Fibroblast of skin of right biceps (primary cell): ENCODE data around the gene AATF.

Experiments used
- DNase-seq: peaks from one replicate; pipeline ENCODE4 v3.0.0-alpha.2; 2013

The AATF gene

GRCh38 chr17:36948717-36949460 lies at the start of gene AATF:
AATF (plus strand) TSS chr17:36948954; CDS start chr17:36949126, 172 bp downstream.
- peak; percentile 96 for DNase-seq

DNA sequence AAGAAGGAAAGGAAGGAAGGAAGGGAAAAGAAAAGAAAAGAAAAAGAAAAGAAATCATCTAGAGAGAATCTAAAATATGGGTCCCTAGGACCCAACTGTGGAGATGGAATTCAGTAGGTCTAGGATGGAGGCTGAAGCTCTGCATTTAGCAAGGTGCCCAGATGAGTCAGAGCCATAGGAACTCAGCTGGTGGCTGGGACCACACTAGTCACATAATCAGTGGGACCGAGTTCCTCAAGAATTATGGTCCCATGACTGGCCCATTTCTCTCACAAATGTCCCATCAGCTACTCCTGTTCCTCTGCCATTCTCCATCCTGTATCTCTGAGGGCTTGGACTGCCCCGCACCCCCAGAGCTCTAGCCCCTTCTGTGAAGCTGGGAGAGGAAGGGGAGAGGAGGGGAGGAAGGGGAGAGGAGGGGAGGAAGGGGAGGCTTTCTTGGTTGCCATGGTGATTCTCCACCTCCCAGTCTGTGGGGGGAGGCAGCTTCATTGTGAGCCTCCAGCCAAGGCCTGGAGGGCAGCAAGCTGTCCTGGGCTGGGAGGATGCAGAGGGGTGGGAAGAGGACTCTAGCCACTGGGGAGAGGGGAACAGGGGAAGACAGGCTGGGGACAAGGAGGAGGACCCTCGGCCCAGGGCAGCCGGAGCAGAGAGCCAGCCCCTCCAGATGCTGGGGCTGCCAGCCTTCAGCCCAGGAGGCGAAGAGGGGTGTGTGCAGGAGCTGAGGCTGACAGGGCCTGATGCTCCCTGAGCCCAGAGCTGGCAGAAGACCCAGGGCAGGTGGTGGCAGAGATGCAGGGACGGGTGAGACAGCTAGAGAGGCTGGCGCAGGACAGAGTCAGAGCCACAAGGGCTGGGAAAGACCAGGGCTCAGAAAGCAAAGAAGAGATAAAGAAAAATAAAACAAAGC lies 49.2 kb upstream of the AATF start:
- DNase-seq = peak; percentile 21

DNA sequence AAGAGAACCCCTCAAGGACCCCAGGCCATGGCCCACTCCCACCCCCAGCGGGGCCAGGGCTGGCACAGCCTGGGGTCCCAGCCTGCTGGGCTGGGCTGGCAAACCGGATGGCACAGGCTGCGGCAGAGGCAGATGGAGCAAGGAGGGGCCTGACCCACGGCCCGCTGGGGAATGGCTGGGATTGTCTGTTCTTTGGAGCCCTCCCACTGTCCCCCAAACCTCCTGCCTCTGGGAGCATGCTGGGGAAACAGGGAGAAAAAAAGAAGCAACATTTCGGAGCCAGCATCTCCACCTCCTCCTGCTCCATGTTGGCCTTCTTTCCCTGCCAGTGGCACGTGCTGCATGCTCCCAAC lies 48.6 kb upstream of the AATF start:
- DNase-seq = no peak

DNA sequence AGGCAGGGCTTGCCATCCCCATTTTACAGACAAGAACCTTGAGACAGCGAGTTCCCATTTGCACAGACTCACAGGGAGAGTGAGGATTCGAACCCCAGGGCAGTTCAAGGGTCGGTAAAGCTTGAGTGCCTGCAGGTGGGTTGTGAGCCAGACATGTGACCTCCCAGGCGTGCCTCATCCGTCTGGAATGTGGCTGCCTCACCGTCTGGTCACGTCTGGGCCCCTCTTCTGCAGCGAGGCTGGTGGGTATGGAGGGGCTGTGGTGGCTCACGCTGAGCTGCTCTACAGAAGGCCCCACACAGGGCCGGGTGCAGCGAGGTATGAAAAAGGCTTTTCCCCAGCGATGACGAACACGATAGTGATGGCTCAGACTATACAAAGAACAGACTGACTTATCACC lies 47.2 kb upstream of the AATF start:
- peak; percentile 81 for DNase-seq

GRCh38 chr17:36907407-36907806 lies 41.3 kb upstream of the AATF start:
- no peak for DNase-seq

DNA sequence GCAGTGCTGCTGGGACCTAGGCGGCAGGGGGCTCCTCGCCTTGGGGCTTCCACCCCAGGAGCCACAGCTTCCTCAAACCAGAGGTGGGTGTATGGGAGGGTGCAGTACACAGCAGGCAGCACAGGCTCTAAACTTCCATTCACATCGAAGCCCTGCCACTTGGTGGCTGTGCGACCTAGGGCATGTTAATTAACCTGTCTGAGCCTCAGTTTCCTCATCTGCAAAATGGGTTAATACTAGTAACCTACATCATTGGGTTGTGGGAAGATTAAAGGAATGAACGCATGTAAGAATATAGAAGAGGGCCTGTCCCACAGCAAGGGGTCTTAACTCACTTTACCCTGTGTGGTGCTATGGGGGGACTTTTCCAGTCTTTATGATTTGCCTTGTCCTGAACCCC lies 38.2 kb upstream of the AATF start:
- DNase-seq = no peak

DNA sequence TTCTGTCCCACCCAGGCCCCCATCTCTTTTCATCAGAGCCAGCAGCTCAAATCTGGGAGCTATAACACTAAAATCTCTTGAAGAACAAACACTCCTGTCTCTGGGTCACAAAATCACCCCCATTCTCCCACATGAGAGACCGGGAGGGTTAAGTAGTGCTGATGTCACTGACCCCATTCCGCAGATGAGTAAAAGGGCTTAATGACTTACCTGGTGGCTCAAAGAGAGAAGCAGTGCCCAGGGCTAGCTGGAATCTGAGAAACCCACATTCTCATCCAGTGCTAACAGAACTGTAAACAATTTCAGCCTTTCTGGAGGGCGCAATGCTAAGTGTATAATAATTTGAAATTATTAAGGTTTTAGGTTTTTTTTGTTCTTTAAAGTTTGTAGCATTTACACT lies 37.8 kb upstream of the AATF start:
- no peak for DNase-seq

DNA sequence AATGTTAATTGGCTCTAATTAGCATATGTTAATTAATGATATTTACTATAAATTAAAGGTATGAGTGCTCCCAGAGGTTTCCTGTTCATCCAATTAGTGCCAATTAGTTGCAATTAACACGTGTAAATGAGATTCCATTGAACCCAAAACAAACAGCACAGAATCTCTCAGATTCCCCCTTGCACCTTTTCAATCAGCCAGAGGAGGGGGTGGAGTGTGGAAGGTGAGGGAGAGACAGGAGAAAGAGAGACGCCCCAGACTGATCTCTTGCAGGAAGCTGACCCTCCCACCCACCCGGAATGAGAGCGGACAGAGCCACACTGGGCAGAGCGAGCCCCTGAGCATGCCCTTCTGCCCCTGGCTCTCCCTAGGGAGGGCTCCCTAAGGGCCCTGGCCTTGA lies 35.6 kb upstream of the AATF start:
- DNase-seq = no peak

- peak; percentile 57 for DNase-seq
These were observed 30.5 kb upstream of the AATF start for GRCh38 chr17:36918211-36918691.

DNA sequence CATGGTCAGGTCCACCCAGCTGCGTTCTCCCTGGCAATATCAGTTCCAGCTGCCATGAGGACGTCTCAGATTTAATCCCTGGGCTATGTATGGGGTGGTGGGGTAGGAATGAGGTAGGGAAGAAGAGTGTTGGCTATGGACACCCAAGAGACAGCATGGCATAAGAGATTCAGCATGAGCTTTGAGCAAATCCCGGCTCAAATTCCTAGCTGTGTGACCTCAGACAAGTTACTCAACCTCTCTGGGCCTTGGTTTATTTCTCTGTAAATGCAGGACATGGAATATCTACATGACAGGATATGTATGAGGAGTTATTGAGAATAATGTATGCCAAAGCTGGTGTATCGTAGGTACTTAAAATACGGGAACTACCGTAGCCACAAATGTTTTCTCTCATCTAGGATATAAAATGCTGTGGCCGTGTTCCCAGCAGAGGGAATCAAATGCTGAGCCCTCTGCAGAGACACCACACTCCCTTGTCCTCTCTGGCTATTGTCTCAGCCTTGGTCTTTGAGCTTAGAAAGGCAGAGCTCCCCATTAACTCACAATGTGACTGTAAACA lies 29.3 kb upstream of the AATF start:
- no peak for DNase-seq

GRCh38 chr17:36920032-36921005 lies 28.4 kb upstream of the AATF start:
- peak; percentile 75 for DNase-seq

DNA sequence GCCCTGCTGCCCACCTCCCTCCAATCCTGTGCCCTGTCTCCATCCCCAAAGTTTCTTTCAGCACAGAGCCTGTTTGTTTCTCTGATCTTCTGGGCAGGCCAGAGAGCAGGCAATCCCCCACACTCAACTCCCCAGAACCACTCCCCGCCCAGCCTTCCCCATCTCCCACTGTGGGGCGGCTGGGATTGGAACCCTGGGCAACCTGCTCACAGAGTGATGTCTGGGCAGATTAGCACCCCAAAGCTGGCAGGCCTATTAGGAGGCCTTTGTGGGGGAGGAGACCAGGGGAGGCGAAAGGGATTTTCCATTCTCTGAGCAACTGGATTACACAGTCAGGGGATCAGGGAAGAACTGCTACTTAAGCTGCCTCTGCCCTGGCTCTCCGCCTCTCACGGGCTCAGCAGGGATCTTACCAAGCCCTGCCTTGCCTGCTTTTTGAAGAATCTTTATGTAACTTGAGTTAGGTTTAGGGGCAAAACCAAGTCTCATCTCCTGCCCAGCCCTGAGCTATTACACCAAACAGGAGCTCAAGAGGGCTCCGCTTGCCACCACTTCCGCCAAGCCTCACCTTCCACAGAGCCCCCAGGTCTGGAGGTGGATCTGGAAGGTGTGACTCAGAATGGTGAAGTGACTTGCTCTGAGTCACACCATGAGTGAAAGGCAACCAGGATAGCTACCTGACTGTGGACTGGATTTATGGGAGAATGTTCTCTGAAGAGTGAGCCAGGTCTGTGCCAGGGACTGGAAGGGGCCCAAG lies 27.5 kb upstream of the AATF start:
- peak; percentile 60 for DNase-seq

DNA sequence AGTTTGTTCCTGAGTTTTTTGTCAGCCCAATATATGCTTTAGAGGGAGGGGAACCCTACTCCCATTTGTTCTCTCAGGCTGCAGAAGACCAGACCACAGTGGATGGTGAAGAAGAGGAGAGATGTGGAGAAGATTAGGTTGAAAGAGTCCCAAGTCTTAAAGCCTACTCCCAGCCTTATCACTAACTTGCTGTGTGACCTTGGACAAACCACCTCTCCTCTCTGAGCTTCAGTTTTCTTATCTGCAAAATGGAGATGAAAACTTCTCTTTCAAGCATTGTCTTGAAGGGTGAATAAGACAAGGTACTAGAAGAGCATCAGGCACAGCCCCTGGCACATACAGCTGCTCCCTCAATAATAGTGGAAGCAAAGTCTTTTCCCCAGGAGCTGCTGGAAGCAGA lies 26.6 kb upstream of the AATF start:
- DNase-seq = no peak

- no peak for DNase-seq
These were observed 24.9 kb upstream of the AATF start for GRCh38 chr17:36923814-36924221.

DNA sequence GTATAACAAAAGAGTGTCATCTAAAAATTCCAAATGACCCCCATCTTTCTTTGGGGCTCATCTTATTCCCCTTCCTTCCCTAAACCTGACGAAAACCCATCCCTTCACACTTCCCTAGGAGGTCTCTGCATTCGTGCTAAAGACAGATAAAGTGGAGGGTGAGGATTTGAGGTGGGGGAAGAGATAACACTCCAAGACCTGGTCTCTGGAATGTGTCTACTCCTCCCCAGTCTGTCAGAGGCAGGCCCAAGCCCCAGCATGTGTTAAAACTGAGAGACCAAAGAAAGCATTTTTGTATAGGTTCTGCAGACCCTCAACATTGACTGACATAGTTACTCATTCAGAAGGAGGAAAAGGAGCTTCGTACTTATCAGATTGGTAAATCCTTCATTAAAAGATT lies 22.5 kb upstream of the AATF start:
- no peak for DNase-seq

DNA sequence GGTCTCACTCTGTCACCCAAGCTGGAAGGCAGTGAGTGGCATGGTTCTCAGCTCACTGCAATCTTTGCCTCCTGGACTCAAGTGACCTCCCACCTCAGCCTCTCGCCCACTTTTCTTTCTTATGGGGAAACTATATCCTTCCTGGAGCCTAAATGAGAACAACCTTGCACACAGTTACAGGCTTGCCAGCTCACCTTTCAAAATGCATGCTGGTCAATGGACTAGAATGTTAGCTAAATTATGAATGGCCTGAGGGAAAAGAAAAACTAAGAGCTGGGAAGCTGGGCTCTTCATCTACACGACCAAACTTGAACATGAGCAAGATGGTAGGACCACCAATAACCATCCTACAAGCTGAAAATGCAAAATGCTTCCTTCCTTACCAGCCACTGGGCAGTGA lies 22.1 kb upstream of the AATF start:
- DNase-seq = no peak

DNA sequence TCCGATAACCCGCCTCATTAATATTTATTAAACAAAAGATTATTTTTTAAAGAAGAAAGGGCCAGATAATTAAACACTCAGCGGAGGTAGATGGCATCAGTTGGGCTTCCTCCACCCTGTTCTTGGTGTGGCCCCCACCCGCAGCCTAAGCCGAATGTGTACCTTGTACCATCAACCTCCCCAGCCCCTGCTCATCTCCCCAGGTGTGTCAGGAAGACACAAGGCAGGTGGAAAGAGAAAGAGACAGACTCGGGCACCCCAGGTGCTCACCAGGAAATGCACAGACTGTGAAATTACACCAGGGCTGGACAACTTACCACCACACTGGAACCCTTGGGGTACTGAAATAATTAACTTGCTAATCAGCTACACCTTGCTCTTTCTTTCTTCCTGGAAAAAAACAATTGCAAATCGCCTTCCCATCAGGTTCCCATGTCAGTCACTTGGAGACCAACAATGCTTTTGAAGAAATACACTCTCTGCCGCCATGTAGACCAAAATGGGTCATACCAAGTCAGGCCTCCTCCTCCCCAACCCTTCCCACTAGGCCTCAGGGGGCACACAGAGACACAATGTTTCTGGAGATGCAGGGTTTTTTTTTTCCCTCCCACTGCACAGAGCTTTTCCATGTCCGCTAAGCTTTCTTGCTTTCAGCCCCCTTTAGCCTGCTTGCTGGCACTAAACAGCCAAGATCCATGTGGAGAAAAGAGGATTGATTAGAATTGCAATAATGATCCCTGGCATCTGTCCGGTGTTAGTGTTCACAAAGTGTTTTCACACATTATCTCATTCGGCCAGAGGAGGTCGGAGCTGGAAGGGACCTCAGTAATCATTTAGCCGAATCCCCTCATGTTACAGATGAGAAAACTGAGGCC lies 20.0 kb upstream of the AATF start:
- DNase-seq = no peak

- DNase-seq = no peak
These were observed 18.7 kb upstream of the AATF start for GRCh38 chr17:36929851-36930582.

DNA sequence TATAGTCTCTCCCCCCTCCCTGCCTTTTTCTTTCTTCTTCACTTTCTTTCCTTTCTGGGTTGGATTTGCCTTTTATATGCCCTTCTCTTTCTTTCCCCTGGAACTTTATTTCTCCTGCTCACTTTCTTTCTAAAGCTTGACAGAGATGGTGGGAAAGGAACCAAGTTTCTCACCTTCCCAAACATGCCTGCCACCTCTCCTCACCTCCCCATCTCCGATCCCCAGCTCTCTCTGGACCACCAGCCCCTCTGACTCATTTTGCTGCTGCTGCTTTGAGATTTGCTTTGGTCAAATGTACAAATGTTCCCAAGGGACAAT lies 18.2 kb upstream of the AATF start:
- no peak for DNase-seq

GRCh38 chr17:36931096-36931696 lies 17.6 kb upstream of the AATF start:
- no peak for DNase-seq
